Stimulated activated CD4-positive, alpha-beta T cell treated with anti-CD3 and anti-CD28 coated beads, Interleukin-1b, Interleukin-23, amount 100 ng/mL, for 24 hours (primary cell): ENCODE data around the gene CAPG.
"Not testable (repeated sequence)": the region's sequence is repeated elsewhere in the genome, so short reads cannot be mapped to it uniquely, and the experiment has no call there.

Source experiments
- DNase-seq, 4 experiments: peaks; one replicate each; pipeline ENCODE4 v3.0.0-alpha.2; 2020; ENCODE audit warnings: low read depth in 4 of 4, low spot score in 1 of 4

Gene CAPG

GRCh38 chr2:85409845-85410583, at the start of gene CAPG:
Gene CAPG (minus strand): TSS chr2:85410366. CDS start chr2:85402145, 8,221 bp downstream.
- peak in 1 of 4 experiments; percentile 36 for DNase-seq

GRCh38 chr2:85459771-85460170, 49.6 kb upstream of the CAPG start:
- no peak for DNase-seq

- no peak for DNase-seq
Measured at GRCh38 chr2:85458601-85459563, 48.7 kb upstream of the CAPG start.

GRCh38 chr2:85457877-85458316, 47.7 kb upstream of the CAPG start:
- DNase-seq, result no peak

- no peak for DNase-seq
Measured at GRCh38 chr2:85457043-85457442, 46.9 kb upstream of the CAPG start.

GRCh38 chr2:85455552-85456090, 45.5 kb upstream of the CAPG start:
- DNase-seq, result no peak

- DNase-seq, result no peak
Measured at GRCh38 chr2:85453571-85453970, 43.4 kb upstream of the CAPG start.

- no peak for DNase-seq
Measured at GRCh38 chr2:85452237-85452636, 42.1 kb upstream of the CAPG start.

GRCh38 chr2:85449214-85449588, 39.0 kb upstream of the CAPG start:
- no peak for DNase-seq

- DNase-seq, result no peak
Measured at GRCh38 chr2:85448461-85449213, 38.5 kb upstream of the CAPG start.

GRCh38 chr2:85447222-85447585, 37.0 kb upstream of the CAPG start:
- DNase-seq, result no peak

- no peak for DNase-seq
Measured at GRCh38 chr2:85446296-85447221, 36.4 kb upstream of the CAPG start.

GRCh38 chr2:85445316-85446295, 35.4 kb upstream of the CAPG start:
- DNase-seq, result no peak

- no peak for DNase-seq
Measured at GRCh38 chr2:85444629-85445172, 34.5 kb upstream of the CAPG start.

- DNase-seq, result no peak
Measured at GRCh38 chr2:85441864-85442263, 31.7 kb upstream of the CAPG start.

GRCh38 chr2:85440729-85441128, 30.6 kb upstream of the CAPG start:
- DNase-seq, result no peak

GRCh38 chr2:85439986-85440385, 29.8 kb upstream of the CAPG start:
- no peak for DNase-seq

- not testable (repeated sequence) for DNase-seq
Measured at GRCh38 chr2:85439569-85439968, 29.4 kb upstream of the CAPG start.
